Measurements from ENCODE around the gene NRG2.

- no peak for TF ChIP-seq CTCF (IDR thresholded peaks at IDR 0.05)
- no peak for TF ChIP-seq POLR2A (IDR thresholded peaks at IDR 0.05)
Measured at GRCh38 chr5:140004174-140004573, 38.9 kb downstream of the NRG2 start.

All from adrenal gland (tissue), 5 donors.